Activated B cell treated with CpG ODN at 0.5 μM for 24 hours (primary cell): Measurements from ENCODE around the gene SFXN5. TPM values are rescaled to one million over a fixed set of nuclear protein-coding genes. Genes with fewer than 3 reads are reported as not detected.

Experiments
- ATAC-seq: fragments of 200-7000 bp; cut with Tn5 transposase; one replicate; pipeline ENCODE4 v1.10.0; 2021; ENCODE audit warnings: low read depth, mild to moderate bottlenecking, moderate library complexity
- CTCF ChIA-PET: fragments of 350-600 bp; sonication (Branson Sonifier 250); formaldehyde crosslinking; loops from one replicate; lab custom pipeline; 2021; ENCODE audit warnings: antibody characterized with exemption; lab: Charles Lee
- POLR2A ChIA-PET: fragments of 350-600 bp; sonication (Branson Sonifier 250); formaldehyde crosslinking; loops from one replicate; lab custom pipeline; 2021; ENCODE audit warnings: antibody characterized with exemption; lab: Charles Lee
- DNase-seq: peaks from one replicate; pipeline ENCODE4 v3.0.0; 2022
- H3K27ac Mint-ChIP-seq: one replicate; pipeline ENCODE4 v1.8.0; 2020; ENCODE audit warnings: mixed read lengths
- H3K27me3 Mint-ChIP-seq: one replicate; pipeline ENCODE4 v1.8.0; 2021; ENCODE audit warnings: mixed read lengths
- H3K36me3 Mint-ChIP-seq: one replicate; pipeline ENCODE4 v1.8.0; 2021; ENCODE audit warnings: low read depth, mixed read lengths
- H3K4me1 Mint-ChIP-seq: one replicate; pipeline ENCODE4 v1.8.0; 2021; ENCODE audit warnings: mixed read lengths
- H3K4me3 Mint-ChIP-seq: one replicate; pipeline ENCODE4 v1.8.0; 2020; ENCODE audit warnings: mild to moderate bottlenecking, mixed read lengths
- H3K9me3 Mint-ChIP-seq: one replicate; pipeline ENCODE4 v1.8.0; 2020; ENCODE audit warnings: mixed read lengths
- intact Hi-C: fragments of 100-400 bp; cut with micrococcal nuclease; formaldehyde crosslinking; loops from one replicate; pipeline ENCODE4 v1.15.1; 2024
- total RNA-seq: library from RNA; stranded (reverse); gene quantifications from 2 replicates; pipeline ENCODE4 v1.2.3, GENCODE V29; 2022
- TF ChIP-seq, protein P1 (sequence below): fragments of 200-600 bp; IDR thresholded peaks from one replicate; pipeline ENCODE4 v1.8.0; 2022; ENCODE audit warnings: antibody characterized with exemption, mild to moderate bottlenecking

SFXN5 gene
- total RNA-seq, 1 donor from 2014 or later: 13.9 TPM

DNA sequence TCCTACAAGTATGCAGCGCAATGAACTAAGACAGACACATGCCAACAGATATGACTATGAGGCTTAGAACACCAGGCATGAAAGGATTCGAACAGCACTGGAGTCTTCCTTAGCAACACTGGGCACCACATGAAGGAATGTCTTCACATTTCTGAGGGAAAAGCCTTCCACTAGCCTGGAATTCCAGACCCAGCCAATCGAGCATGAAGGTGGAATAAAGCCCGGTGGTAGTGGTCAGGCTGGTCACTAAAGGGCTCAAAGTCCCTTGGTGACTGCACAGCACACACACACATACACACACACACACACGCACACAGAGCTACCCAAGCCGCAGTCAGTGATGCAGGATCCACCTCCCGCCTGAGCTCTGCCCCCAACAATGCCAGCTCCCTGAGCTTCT is 19.7 kb upstream of the SFXN5 start:
- ATAC-seq (no peak), DNase-seq (no peak)
- Mint-ChIP-seq H3K27ac (no peak overlapping the region), H3K36me3 (no peaks in the 10 kb centered on the region), H3K4me3 (no peak overlapping the region), H3K4me1 (no peaks in the 10 kb centered on the region), H3K9me3 (no peaks in the 10 kb centered on the region), H3K27me3 (no peaks in the 10 kb centered on the region)
- TF ChIP-seq, protein P1, sequence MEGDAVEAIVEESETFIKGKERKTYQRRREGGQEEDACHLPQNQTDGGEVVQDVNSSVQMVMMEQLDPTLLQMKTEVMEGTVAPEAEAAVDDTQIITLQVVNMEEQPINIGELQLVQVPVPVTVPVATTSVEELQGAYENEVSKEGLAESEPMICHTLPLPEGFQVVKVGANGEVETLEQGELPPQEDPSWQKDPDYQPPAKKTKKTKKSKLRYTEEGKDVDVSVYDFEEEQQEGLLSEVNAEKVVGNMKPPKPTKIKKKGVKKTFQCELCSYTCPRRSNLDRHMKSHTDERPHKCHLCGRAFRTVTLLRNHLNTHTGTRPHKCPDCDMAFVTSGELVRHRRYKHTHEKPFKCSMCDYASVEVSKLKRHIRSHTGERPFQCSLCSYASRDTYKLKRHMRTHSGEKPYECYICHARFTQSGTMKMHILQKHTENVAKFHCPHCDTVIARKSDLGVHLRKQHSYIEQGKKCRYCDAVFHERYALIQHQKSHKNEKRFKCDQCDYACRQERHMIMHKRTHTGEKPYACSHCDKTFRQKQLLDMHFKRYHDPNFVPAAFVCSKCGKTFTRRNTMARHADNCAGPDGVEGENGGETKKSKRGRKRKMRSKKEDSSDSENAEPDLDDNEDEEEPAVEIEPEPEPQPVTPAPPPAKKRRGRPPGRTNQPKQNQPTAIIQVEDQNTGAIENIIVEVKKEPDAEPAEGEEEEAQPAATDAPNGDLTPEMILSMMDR: no peak
- CTCF ChIA-PET: no interaction called here
- POLR2A ChIA-PET: no interaction called here
- intact Hi-C loops: no loop called here

DNA sequence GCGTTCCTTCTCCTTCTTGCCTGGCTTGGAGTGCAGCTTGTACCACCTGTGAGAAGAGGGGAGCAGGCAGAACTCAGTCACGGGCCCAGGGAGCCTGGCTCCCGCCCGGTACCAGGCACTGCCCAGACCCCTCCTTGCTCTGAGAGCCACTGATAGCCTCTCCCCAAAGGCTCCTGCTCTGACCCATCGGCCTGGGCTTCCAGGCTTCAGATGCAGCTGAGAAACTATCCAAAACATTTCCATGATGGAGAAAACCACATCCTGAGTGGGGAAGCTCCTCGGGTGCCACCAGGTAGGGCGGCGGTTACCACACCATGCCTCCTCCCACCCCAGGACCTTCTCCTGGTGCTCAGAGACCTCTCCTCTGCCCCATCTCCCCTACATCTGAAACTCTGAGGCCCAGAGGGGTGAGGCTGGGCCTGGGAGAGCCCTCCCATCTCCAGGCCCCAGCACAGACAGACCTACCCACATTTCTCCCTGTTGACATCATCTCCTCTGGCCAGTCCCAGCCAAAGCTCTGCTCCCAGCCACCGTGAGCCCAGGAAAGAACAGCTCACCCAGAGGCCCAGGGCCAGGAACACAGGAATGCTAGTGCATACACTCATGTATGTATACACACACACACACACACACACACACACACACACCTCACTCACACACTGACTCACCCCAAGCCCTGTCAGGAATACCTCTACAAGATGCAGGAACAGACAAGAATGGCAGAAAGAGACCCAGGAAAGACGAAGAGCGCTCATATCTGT is 17.9 kb upstream of the SFXN5 start:
- Mint-ChIP-seq H3K27me3 (no peaks in the 10 kb centered on the region), H3K36me3 (no peaks in the 10 kb centered on the region), H3K27ac (no peak overlapping the region), H3K9me3 (no peaks in the 10 kb centered on the region), H3K4me3 (no peak overlapping the region), H3K4me1 (no peaks in the 10 kb centered on the region)
- ChIA-PET POLR2A (no interaction called here), CTCF (interaction anchor here (1.0 kb wide), 1 partner anchor 123 kb away, joined by 3 read pairs; no protein-coding TSS in a partner anchor)
- intact Hi-C loops: loop anchor here (1.0 kb wide), 1 partner anchor 123 kb away; no protein-coding TSS in a partner anchor
- no peak for DNase-seq
- no peak for ATAC-seq
- TF ChIP-seq, protein P1: no peak

DNA sequence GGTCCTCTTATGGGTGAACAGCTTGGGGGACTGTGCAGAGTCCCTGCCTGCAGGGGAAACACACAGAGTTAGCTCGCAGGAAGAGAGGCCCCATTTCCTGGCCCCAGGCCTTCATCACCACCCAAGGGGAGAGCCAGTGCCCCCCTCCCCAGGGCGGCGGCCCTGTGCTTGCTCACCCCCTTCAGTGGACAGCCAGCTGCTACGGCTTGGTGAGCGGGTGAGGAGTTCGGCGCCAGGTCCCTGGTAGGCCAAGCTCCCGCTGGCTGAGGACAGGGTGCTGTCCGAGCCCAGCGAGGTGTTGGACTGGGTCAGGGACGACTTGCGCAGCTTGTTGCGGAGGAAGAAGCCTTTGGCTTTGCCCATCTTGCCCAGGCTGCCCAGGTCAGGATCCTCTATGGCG is 17.2 kb upstream of the SFXN5 start:
- CTCF ChIA-PET: interaction anchor here (0.9 kb wide), 1 partner anchor 89 kb away, joined by 3 read pairs; no protein-coding TSS in a partner anchor

DNA sequence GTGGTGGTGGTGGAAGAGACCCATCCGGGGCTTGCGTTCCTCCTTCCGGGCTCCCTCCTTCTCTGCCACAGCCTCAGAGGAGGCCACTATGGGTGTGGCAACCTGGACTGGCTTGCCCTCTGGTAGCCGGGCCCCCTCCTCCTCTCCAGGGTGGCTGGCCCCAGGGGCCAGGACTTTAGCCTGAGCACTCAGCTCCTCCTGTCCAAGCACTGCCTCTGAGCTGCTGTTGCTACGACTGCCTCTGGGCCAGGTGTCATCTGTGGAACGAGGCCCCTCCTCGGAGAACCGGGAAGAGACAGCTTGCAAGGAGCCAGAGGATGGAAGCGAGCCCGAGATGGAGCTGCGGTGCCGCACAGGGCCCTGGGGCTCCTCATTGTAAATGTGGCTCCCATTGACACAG is 16.7 kb upstream of the SFXN5 start:
- DNase-seq: no peak
- ChIA-PET POLR2A (no interaction called here), CTCF (interaction anchor here (0.9 to 1.1 kb wide), 2 partner anchors 89 to 124 kb away, joined by 3 to 4 read pairs; no protein-coding TSS in a partner anchor)
- intact Hi-C loops: no loop called here
- Mint-ChIP-seq H3K9me3 (no peaks in the 10 kb centered on the region), H3K4me3 (no peak overlapping the region), H3K36me3 (no peaks in the 10 kb centered on the region), H3K27me3 (peaks cover 3% of the 10 kb centered on the region), H3K27ac (no peak overlapping the region), H3K4me1 (no peaks in the 10 kb centered on the region)
- ATAC-seq: no peak
- TF ChIP-seq, protein P1: no peak

More for the DNA sequence above, 17.2 kb upstream of the SFXN5 start:
- no peaks in the 10 kb centered on the region for H3K4me1 Mint-ChIP-seq
- DNase-seq (no peak), ATAC-seq (no peak)
- intact Hi-C loops: loop anchor here (1.0 kb wide), 1 partner anchor 124 kb away; no protein-coding TSS in a partner anchor
- no peaks in the 10 kb centered on the region for H3K9me3 Mint-ChIP-seq
- H3K27me3 Mint-ChIP-seq: no peaks in the 10 kb centered on the region
- no peaks in the 10 kb centered on the region for H3K36me3 Mint-ChIP-seq
- no peak overlapping the region for H3K27ac Mint-ChIP-seq
- TF ChIP-seq, protein P1: no peak
- H3K4me3 Mint-ChIP-seq: no peak overlapping the region
- POLR2A ChIA-PET: no interaction called here

DNA sequence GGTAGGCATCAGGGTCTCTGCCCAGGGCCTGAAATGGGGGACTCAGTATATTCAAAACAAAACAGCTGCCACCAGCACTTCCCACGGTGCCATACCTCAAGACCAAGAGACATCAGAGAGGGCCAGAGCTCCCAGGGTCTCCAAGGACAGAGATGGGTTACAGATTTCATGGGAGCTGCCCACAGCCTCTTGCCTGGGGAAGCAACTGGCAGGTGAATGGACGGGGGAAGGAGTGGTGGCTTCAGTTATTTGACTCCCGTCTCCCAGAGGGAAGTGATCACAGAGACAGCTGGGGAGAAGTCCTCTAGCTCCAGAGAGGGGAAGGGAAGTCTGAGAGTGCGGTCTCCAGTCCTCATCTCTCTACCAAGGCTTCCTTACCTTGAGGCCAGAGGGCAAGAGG is 15.8 kb upstream of the SFXN5 start:
- POLR2A ChIA-PET: no interaction called here
- Mint-ChIP-seq H3K4me3 (no peak overlapping the region), H3K4me1 (no peaks in the 10 kb centered on the region), H3K27me3 (peaks cover 3% of the 10 kb centered on the region), H3K9me3 (no peaks in the 10 kb centered on the region), H3K27ac (no peak overlapping the region), H3K36me3 (no peaks in the 10 kb centered on the region)
- DNase-seq (no peak), ATAC-seq (no peak)
- TF ChIP-seq, protein P1: no peak
- CTCF ChIA-PET: interaction anchor here (1.1 to 3.8 kb wide), 4 partner anchors 72 to 125 kb away, joined by 3 to 25 read pairs (median 5); no protein-coding TSS in a partner anchor
- intact Hi-C loops: no loop called here
